HG03103 (cell line): ENCODE results near the gene EHD2.
"Not testable (repeated sequence)": the region's sequence is repeated elsewhere in the genome, so short reads cannot be mapped to it uniquely, and the experiment has no call there.

Source experiments
- ATAC-seq: cut with Tn5 transposase; IDR thresholded peaks from one replicate; pipeline ENCODE4 v1.9.1; 2021; ENCODE audit warnings: low read depth; ENCODE audit not compliant: unreplicated experiment

The EHD2 gene

GRCh38 chr19:47713046-47714021, at the start of gene EHD2:
TSS of gene EHD2 (plus strand) at chr19:47713422. CDS start at chr19:47716613, 3,191 bp downstream.
- no peak for ATAC-seq

- ATAC-seq = no peak
These were observed 49.7 kb upstream of the EHD2 start for GRCh38 chr19:47663435-47663910.

- ATAC-seq = no peak
These were observed 49.1 kb upstream of the EHD2 start for GRCh38 chr19:47663911-47664771.

GRCh38 chr19:47668556-47668955, 44.7 kb upstream of the EHD2 start:
- ATAC-seq = not testable (repeated sequence)

- no peak for ATAC-seq
These were observed 42.5 kb upstream of the EHD2 start for GRCh38 chr19:47670736-47671135.

GRCh38 chr19:47671499-47671898, 41.7 kb upstream of the EHD2 start:
- no peak for ATAC-seq

- no peak for ATAC-seq
These were observed 39.8 kb upstream of the EHD2 start for GRCh38 chr19:47673426-47673825.

- no peak for ATAC-seq
These were observed 38.7 kb upstream of the EHD2 start for GRCh38 chr19:47674548-47674947.

GRCh38 chr19:47675271-47675670, 38.0 kb upstream of the EHD2 start:
- no peak for ATAC-seq

GRCh38 chr19:47675859-47676258, 37.4 kb upstream of the EHD2 start:
- ATAC-seq = no peak

GRCh38 chr19:47676811-47677210, 36.4 kb upstream of the EHD2 start:
- ATAC-seq = no peak

- no peak for ATAC-seq
These were observed 33.8 kb upstream of the EHD2 start for GRCh38 chr19:47679251-47679900.

GRCh38 chr19:47679922-47680857, 33.0 kb upstream of the EHD2 start:
- ATAC-seq = no peak

- no peak for ATAC-seq
These were observed 32.3 kb upstream of the EHD2 start for GRCh38 chr19:47680858-47681332.

GRCh38 chr19:47681388-47681787, 31.8 kb upstream of the EHD2 start:
- ATAC-seq = no peak

- ATAC-seq = no peak
These were observed 31.3 kb upstream of the EHD2 start for GRCh38 chr19:47681936-47682335.

- ATAC-seq = no peak
These were observed 30.3 kb upstream of the EHD2 start for GRCh38 chr19:47682939-47683338.

- no peak for ATAC-seq
These were observed 26.4 kb upstream of the EHD2 start for GRCh38 chr19:47686679-47687450.

GRCh38 chr19:47687906-47688305, 25.3 kb upstream of the EHD2 start:
- ATAC-seq = no peak
